CD4-positive, alpha-beta T cell treated with Interleukin-10 for 1 hour (primary cell): ENCODE data around the gene ABCA7.
A peak's percentile ranks its signal among the peaks of the same experiment; 100 is the strongest.

Experiments used
- DNase-seq: peaks from one replicate; pipeline ENCODE4 v3.0.0-alpha.2; 2020

The ABCA7 gene

DNA sequence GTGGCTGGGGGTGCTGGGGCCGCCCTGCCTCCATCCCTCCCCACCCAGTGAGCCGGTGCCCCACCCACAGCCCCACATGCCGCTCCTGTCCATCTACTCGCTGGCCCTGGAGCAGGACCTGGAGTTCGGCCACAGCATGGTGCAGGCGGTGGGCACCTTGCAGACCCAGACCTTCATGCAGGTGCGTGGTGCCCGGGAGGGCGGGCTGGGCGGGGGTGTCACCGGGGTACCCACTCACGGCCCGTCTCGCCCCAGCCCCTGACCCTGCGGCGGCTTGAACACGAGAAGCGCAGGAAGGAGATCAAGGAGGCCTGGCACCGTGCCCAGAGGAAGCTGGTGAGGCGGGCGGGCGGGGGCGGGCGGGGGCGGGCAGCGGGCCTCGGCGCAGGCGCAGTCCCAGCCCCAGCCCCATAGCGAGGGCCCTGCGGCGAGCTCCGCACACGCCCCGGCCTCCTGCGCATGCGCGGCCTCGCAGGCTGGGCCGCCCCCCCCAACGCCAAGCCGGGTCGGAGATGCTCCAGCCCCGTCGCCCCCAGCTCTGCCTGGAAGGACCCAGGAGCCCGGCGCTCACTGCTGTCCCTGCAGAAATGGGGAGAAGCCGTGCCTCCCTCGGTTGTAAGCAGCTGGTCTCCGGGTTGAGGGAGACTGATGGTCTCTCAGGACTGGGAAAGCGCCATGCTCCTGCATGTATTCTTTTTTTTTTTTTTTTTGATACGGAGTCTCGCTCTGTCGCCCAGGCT lies 34.8 kb downstream of the ABCA7 start:
- peak; percentile 94 for DNase-seq

DNA sequence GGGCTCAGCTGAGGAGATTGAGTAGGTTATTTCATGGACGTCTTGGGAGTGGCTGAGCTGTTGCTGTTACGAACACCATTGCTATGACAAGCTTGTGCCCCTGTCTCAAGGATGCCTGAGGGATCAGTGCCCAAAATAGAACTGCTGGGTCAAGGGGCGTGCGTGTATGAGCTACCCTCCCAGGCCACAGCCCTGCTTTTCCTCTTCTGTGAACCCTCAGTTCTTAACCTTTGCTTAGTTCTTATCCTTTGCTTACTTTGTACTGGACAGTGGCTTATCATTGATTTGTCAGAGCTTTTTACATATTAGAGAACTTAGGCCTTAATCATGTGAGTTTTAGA lies 36.1 kb downstream of the ABCA7 start:
- no peak for DNase-seq

DNA sequence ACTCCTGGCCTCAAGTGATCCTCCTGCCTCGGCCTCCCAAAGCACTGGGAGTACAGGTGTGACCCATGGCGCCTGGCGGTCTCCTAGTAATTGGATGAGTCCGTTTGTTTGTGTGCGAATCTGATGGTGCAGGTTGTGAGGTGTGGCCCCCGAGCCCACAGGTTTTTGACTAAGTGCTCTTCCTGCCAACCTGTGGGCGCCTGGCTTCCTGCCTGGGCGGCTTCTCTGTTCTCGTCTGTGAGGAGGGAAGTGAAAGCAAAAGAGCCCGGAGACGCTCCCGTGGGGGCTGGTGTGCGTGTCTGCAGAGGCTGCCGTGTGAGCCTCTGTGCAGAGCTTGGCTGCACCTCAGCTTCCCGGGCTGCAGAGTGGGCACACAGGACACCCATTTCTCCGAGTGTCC lies 37.0 kb downstream of the ABCA7 start:
- peak; percentile 95 for DNase-seq

DNA sequence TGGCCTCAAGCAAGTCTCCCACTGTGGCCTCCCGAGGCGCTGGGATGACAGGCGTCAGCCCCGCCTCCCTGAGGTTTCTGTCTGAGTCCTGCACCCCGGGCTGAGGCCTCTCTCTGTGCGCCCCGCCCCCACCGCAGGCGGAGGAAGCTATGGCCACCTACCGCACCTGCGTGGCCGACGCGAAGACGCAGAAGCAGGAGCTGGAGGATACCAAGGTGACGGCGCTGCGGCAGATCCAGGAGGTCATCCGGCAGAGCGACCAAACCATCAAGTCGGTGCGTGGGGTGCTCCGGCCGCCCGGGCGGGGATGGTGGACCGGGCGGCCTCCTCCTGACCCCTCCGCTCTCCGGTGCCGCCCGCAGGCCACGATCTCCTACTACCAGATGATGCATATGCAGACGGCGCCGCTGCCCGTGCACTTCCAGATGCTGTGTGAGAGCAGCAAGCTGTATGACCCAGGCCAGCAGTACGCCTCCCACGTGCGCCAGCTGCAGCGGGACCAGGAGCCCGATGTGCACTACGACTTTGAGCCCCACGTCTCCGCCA lies 39.7 kb downstream of the ABCA7 start:
- peak; percentile 70 for DNase-seq

DNA sequence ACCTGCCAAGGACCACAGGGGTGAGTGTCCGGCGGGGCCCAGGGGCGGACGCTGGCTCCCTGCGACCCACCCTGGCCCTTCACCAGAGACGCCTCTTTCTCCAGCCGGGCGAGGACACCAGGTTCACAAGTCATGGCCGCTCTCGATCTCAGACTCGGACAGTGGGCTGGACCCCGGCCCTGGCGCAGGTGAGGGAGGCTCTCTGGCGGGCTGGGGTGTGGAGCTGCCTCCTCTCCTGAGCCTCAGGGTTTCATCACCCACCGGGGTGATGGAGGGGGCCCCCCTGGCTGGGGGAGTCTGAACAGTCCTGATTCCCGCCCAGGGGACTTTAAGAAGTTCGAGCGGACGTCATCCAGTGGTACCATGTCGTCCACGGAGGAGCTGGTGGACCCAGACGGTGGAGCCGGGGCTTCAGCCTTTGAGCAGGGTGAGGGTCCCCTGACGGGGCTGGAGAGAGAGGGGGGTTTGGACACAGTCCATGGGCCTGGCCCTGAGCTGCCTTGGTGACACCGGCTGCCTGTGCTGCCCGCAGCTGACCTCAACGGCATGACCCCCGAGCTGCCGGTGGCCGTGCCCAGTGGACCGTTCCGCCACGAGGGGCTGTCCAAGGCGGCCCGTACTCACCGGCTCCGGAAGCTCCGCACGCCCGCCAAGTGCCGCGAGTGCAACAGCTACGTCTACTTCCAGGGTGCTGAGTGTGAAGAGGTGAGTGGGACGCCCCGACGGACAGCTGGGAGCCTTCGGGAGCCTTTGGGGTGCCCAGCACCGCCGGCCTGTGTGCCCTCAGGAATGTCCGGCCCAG lies 40.7 kb downstream of the ABCA7 start:
- no peak for DNase-seq

DNA sequence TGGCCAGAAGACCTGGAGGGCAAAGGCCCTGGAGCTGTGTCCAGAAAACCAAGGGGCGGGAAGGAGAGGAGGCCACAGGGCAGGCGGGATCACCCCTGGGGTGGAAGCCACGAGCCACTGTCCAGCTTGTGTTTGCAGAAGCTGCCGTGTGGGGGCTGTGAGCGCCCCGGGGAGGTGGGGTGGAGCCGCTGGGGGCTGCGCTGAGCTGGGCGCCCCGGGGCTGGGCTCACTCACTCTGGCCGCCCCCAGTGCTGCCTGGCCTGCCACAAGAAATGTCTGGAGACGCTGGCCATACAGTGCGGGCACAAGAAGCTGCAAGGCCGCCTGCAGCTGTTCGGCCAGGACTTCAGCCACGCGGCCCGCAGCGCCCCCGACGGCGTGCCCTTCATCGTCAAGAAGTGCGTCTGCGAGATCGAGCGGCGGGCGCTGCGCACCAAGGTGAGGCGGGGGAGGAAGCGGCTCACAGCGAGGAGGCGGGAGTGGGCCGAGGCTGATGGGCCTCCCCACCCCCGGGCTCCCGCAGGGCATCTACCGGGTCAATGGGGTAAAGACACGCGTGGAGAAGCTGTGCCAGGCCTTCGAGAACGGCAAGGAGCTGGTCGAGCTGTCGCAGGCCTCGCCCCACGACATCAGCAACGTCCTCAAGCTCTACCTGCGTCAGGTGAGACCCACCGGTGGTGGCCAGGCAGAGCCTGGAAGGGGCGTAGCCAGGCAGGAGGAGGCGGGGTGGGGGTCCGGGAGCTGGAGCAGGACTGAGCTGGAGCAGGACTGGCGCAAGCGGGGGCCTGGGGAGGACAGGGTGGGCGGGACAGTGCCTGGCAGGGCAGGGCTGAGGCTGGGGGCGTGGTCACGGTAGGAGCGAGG lies 41.6 kb downstream of the ABCA7 start:
- no peak for DNase-seq

DNA sequence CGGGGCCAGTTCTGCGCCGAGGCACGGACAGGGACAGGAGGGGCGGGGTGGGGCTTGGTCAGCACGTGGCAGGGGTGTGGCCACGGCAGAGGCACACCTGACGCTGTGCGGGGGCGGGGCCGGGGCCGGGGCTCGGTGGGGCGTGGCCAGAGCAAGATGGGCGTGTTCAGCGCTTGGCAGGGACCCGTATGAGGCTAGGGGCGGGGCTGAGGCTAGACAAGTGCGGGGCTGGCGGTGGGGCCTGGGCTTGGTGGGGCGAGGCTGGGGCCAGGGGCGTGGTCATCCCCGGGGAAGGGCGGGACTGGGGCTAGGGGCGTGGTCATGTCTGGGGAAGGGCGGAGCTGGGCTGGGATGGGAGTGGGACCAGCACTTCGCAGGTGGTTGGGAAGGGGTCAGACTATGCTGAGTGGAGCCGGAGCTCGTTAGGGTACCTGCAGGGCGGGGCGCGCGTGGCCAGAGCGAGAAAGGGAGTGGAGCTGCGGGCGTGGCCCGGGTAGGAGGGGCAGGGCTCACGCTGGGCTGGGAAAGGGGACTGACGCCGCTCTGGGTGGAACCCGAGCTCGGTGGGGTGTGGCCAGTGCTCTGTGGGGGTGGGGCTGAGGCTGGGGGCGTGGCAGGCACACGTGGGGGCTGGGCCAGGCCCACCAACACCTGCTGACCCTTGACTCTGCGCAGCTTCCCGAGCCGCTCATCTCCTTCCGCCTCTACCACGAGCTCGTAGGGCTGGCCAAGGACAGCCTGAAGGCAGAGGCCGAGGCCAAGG lies 42.4 kb downstream of the ABCA7 start:
- peak; percentile 90 for DNase-seq

DNA sequence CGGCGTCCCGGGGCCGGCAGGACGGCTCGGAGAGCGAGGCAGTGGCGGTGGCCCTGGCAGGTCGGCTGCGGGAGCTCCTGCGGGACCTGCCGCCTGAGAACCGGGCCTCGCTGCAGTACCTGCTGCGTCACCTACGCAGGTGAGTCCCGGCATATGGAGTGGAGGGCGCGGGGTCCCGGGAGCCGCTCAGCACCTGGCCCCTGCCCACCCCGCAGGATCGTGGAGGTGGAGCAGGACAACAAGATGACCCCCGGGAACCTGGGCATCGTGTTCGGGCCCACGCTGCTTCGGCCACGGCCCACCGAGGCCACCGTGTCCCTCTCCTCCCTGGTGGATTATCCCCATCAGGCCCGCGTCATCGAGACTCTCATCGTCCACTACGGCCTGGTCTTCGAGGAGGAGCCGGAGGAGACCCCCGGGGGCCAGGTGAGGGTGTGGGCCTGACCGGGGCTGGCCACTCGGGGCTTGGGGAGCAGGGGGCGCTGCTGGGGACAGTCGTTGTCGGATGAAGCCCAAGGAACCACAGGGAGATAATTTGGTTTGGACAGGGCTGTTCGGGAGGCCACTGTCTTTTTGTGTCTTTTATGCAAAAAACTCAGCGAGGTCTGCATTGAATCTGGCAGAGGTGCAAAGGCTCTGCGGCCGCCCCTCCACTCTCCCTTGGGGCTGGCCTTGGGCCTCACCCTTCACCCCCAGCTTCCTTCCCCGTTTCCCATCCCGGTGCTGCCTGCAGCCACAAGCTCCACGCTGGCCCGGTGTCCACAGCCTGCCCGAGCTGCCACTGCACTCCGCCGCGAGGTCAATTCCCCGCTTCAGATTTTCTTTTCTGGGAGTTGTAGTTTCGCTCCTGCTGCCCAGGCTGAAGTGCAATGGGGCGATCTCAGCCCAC lies 43.3 kb downstream of the ABCA7 start:
- no peak for DNase-seq

DNA sequence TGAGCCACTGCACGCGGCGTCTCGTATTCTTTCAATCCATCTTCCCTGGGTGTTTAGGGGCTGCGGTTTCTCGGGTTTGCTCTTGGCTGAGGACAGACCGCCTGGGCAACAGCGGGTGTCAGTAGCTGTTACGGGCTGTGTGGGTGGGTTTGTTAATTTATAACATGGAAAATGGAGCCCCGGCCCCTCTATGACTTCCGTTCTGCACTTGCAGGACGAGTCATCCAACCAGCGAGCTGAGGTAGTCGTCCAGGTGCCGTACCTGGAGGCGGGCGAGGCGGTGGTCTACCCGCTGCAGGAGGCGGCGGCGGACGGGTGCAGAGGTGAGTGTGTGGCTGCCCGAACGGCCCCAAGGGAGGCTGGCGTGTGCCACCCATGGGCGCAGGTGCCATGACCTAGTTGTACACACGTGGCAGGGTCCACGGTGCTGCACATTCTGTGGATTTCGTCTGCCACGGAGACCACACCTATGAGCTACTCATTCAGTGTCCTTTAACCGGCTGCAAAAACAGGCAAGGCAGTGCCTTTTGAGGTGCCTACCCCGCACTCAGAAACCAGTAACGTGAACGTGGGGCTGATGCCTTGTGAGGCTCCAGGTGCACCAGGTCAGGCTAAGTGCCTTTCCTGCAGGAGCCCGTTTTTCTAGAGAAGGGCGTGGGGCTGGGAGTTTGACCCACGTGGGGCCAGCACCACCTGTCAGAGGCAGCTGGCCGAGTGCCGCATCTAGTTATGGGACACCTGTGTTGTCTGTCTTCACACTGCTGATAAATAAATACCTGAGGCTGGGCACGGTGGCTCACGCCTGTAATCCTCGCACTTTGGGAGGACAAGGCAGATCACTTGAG lies 44.3 kb downstream of the ABCA7 start:
- no peak for DNase-seq

DNA sequence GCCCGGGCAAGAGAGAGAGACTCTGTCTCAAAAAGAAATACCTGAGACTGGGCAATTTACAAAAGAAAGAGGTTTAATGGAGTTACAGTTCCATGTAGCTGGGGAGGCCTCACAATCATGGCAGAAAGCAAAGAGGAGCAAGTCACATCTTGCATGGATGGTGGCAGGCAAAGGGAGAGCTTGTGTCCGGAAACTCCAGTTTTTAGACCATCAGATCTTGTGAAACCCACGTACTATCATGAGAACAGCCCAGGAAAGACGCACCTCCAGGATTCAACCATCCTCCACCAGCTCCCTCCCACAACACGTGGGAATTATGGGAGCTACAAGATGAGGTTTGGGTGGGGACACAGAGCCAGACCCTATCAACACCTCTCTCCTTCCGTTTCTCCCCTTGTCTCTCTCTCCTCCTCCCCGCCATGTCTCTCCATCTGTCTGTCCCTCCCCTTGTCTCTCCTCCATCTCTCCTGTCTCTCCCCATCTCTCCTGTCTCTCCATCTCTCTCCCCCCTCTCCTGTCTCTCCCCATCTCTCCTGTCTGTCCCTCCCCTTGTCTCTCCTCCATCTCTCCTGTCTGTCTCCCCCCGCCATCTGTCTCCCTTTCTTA lies 45.2 kb downstream of the ABCA7 start:
- DNase-seq, result no peak

DNA sequence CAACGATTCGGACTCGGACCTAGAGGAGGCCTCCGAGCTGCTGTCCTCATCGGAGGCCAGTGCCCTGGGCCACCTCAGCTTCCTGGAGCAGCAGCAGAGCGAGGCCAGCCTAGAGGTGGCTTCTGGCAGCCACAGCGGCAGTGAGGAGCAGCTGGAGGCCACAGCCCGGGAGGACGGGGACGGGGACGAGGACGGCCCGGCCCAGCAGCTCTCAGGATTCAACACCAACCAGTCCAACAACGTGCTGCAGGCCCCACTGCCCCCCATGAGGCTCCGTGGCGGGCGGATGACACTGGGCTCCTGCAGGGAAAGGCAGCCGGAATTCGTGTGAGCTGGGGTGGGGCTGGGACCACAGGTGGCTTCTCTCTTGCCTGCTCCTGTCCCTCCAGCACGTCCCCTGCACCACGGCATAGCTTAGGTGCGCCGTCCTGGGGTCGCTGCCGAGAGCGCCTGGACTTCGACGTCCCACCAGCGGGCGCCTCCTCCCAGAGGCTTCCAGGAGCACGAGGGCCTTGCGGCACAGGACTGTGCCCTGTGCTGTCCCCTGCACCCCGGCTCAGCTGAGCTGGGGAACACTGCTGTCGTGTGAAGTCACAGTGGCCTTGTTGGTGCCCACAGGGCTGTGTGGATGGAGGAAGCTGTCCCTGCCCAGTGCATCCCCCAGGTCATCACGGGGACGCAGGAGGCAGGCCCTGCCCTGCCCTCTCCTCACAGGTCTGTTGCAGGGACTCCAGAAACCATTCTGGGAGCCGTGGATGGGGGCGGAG lies 46.0 kb downstream of the ABCA7 start:
- no peak for DNase-seq

DNA sequence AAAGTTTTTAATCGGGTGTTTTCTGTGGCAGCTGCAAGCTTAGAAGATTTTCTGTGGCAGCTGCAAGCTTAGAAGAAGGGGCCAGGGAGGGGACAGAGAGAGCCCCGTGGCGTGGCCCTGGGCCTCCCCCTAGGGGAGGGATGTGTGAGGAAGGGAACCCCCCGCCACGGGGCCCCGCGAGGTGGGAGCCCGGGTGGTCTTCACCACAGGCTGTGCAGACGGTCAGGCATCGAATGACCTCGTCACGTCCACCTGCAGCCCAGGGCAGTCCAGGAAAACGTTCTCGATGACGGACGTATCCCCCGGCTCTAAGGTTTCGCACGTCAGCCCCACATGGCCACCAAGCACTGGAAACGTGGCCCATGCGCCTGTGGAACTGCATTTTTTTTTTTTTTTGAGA lies 46.7 kb downstream of the ABCA7 start:
- DNase-seq, result no peak

DNA sequence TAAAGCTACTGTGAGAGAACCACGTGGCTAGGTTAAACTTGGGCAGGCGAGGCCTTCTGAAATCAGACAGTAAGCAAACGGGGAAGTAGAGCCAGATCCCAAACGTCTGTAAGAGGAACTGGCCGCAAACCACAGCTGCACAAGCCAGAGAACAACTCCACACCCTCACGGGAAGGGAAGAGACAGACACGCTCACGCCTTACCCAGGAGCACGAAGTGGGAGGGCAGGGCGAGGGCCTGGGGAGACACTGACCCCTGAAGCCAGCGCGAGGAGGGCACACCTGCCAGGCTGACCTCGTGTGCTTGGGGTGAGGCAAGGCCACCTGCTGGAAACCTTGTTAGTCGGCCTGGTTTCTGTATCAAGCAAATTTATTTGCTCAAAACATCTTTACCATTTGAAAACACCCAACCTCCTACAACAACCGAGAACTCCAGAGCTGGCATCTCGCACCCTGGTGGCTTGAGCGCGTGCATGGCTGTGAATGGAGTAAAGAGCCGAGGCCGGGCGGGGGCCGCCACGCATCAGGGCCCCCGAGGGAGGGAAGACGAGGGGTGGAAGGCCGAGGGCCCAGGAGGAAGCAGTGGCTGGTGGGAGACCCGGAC lies 48.0 kb downstream of the ABCA7 start:
- peak; percentile 60 for DNase-seq

DNA sequence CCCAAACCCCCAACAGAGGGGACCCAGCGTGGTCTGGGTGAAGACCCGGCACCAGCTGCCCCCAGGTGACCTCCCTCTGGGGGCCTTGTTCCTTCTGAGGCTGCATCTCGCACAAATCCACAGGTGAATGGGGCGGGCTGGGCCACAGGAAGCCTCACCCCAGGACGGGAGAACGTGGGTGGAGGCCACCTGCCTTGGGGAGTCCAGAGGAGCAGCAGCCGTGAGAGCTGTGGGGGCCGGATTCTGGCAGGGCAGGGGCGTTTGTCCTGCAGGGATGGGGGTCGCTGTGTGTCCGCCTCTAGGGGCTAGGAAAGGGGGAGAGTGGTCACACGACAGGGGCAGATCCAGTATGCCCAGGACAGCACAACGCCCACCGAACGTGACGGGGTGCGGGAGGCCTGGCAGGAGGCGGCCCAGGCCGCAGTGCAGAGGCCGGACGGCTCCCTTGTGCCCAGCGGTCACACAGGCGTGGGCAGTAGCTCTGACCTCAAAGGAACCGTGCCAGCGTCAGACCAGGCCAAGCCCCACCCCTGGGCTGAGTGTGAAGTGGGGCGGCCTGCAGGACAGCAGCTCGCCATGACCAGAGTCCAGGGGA lies 48.6 kb downstream of the ABCA7 start:
- DNase-seq, result no peak

DNA sequence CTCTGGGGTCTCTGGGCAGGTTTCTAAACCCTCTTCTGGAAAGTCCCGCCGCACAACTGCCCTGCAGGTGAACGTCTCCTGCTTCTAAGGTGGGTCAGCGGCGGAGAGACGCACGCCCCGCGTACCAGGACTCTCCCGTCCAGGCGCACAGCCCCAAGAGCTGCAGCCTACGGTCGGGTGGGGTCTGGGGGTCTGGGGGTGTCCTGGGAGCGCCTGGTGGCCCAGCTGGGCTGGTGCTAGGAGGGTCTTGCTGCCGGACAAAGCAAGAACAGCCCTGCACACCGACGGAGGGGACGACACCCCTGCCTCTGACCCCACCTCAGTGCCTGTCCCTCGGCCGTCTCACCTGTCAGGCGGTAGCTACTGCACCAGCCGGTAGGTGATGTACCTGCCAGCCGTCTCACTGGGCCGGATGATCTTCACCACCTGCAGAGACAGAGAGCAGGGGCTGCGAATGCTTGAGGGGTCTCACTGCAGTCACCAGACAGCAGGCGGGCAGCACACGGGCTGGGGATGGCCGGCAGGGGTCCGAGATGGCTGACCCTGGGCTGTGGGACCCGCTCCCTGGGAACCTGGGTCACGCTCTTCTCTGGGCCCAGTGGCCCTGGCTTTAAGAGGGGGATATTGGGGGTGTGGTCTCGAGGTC lies 49.3 kb downstream of the ABCA7 start:
- no peak for DNase-seq

DNA sequence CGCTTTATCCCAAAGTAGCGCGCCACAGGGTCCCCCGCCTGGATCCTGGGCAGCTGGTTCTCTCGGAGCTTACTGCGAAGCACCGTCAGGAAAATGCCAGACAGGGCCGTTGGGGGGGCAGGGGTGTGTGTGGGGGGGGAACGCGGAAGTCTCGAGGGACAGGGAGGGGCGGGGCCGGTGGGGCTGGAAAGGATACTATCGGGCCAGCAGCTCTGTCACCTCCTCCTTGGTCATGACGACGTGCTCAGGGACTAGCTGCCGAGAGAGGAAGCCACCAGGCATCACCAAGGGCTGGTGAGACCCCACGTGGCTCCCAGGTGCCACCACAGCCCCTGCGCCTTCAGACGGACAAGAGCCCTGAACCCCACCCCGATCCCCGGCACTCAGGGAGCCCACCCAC lies 50.0 kb downstream of the ABCA7 start:
- DNase-seq, result peak; percentile 69

DNA sequence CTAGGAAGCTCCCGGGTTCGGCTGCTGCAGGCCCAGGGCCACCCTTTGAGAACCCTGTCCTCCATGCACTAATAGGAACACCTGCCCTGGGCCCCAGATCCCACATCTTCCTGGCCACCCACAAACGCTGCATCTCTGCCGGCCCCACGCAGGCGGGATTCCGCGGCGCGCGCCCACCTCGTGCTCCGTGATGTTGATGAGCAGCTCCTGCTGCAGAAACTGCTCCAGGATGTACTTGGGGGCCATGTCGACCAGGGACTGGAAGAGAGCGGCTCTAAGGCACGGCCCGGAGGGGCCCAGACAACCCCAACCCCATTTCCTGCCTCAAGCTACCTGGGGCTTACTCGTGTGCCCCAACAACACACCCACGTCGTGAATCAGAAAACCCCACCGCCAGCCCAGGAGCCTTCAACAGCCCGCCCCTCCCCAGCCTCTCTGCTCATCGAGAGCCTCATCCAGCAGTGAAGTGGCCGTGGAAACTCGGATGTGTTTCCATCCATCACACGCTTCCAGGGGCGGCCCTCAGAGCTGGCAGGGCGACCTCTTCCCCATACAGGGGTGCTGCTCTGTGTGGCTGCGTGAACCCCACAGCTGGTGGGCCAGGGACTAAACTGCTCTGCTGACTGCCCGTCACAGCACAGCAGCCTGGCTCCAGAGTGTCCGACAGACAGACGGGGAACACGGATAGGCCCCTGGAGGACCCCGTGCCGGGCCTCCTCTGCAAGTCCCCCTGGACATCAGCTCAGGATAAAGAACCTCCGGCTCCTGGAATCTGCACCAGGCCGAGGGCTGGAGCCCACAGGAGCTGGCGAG lies 51.0 kb downstream of the ABCA7 start:
- no peak for DNase-seq
